GM18520 (cell line): ENCODE results near the gene SUPT3H.

Experiments
- ATAC-seq: cut with Tn5 transposase; IDR thresholded peaks from one replicate; pipeline ENCODE4 v1.9.1; 2021; ENCODE audit not compliant: unreplicated experiment

SUPT3H gene

GRCh38 chr6:44967481-44967880 is 410.3 kb downstream of the SUPT3H start:
- no peak for ATAC-seq

GRCh38 chr6:44966449-44967092 is 411.2 kb downstream of the SUPT3H start:
- no peak for ATAC-seq

DNA sequence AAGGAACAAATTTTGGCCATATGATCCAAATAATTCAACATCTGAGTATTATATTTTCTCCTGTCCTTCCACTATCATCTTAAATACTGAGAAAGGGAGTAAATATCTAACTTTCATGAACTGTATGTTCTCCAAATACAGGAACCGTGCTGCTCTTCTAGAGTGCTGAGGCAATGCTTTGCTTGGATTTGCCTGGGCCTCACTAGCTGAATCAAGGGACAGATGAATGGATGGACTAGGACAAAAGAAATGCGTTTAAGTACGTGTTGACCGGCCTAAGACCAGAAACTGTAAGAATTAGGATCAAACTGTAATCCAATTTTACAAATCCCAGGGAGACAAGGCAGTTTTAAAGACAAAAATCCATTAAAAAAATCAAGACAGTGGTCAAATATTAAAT is 412.0 kb downstream of the SUPT3H start:
- no peak for ATAC-seq

DNA sequence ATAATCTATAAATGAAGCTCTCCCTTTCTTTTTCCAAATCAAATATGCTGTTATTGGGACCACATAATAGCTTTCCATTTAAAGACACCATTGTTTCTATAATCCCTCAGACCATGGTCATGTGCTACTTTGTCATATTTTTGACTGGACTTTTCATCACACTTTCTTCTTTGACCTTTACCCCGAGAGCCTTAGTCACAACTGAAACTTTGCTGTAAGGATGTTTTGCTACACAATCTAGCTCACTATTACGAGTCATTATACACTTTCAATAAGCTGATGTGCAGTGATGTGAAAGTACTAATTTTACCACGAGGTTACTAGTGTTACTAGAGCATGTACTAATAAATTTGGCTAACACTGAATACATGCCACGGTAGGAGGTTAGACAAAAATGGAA is 416.8 kb downstream of the SUPT3H start:
- ATAC-seq: no peak

DNA sequence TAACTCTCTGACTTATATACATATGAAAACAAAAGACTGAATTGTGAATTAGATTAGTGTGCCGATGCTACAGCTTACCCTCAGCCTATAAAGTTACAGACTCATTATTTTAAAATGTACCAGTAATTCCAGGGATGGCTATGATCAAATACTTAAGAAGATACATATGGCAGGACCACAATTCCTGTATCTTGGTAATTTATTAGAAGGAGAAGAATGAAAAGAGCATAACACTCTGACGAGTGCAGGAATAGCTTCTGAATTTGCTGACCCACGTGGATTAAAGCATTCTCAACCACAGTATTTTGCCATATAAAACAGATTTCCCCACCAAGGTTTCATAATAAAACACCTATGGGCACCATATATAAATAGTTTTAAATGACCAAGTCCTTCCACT is 418.1 kb downstream of the SUPT3H start:
- ATAC-seq: no peak

GRCh38 chr6:44957156-44957555 is 420.6 kb downstream of the SUPT3H start:
- ATAC-seq: no peak

GRCh38 chr6:44956396-44956795 is 421.3 kb downstream of the SUPT3H start:
- no peak for ATAC-seq

- ATAC-seq: no peak
Observed at GRCh38 chr6:44955145-44955544, 422.6 kb downstream of the SUPT3H start.

- ATAC-seq: no peak
Observed at GRCh38 chr6:44954281-44954680, 423.5 kb downstream of the SUPT3H start.

DNA sequence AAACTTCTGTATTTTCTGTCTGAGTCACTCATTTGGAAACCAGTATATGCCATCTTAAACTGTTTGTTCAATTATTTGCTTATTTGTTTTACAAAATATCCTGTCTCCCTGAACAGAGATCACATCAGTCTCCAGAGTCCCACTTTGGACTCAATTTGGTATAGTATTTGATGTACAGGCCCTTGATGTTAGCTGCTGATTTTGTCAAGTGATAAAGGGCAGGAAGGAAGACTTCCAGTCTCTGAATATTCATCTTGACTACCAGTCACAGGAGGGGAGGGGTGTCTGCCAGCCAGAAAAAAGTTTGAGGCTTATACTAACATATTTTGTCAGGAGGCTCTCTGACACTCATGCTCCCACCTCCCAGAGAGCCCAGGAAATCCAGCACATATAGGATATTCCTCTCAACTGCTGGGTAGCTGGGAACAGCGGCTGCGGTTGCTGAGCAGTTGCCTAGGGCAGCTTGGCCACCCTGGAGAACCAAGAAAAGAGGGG is 426.4 kb downstream of the SUPT3H start:
- no peak for ATAC-seq

DNA sequence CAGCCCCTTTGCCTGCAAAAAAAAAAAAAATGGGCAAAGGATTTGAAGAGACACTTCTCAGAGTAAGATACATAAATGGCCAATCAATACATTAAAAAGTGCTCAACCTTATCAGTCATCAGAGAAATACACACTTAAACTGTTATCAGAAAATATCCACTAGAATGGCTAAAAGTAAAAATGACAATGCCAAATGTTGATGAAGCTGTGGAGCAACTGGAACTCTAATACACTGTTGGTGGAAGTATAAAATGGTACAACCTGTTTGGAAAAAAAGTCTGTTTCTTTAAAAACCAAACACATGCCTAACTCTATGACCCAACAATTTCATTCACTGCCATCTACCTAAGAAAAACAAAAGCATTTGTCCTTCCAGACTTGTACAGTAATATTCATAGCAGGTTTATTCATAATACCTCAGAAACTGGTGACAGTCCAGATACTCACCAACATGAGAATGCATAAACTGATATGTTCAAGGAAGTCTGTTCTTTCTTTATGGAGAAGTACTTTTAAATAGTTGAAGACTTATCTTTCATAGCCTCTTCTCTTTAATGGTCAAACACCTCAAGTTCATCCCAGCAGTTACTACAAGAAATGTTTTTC is 428.0 kb downstream of the SUPT3H start:
- ATAC-seq: no peak

DNA sequence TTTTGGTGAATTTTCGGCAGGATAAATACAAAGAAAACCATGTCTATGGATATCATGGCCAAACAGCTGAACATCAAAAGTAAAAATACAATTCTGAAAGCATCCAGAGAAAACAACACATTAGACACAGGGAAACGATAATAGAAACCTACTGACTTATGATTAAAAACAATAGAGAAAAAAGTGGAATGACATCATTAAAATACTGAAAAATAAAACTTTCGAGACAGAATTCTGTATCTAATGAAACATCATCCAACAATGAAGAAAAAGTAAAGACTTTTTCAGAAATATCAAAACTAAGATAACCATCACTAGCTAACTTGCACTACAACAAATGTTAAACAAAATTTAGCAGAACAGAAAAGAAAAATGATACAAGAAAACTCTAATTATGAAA is 434.2 kb downstream of the SUPT3H start:
- no peak for ATAC-seq

GRCh38 chr6:44942798-44943197 is 434.9 kb downstream of the SUPT3H start:
- ATAC-seq: no peak

DNA sequence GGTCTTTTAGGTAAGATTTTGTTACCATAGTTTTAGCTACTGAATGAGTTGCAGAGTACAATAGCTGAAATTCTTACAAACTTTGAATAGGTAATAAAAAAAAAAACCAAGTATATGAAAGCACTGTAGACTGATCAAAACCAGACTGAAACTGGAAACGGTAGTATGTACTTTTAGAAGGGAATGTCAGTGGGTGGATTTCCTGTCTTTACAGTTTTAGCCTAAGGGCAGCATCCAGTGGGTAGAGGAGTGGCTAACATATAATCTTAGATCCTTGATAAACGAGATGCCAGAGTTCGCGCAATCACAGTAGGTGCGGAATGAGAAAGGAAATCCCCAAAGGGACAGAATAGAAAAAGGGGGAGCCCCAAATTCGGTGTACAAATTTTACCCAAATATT is 435.5 kb downstream of the SUPT3H start:
- ATAC-seq: no peak

DNA sequence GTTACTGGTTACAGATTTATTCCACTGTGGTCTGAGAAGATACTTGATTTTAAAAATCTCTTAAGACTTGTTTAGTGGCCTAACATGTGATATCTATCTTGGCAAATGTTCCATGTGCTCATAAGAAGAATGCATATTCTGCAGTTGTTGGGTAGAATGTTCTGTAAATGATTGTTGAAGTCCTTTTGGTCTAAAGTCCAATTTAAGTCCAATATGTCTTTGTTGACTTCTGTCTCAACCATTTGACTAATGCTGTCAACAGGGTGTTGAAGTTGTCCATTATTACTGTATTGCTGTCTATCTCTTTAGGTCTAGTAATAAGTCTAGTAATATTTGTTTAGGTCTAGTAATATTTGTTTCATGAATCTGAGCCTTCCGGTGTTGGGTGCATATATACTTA is 437.4 kb downstream of the SUPT3H start:
- no peak for ATAC-seq

DNA sequence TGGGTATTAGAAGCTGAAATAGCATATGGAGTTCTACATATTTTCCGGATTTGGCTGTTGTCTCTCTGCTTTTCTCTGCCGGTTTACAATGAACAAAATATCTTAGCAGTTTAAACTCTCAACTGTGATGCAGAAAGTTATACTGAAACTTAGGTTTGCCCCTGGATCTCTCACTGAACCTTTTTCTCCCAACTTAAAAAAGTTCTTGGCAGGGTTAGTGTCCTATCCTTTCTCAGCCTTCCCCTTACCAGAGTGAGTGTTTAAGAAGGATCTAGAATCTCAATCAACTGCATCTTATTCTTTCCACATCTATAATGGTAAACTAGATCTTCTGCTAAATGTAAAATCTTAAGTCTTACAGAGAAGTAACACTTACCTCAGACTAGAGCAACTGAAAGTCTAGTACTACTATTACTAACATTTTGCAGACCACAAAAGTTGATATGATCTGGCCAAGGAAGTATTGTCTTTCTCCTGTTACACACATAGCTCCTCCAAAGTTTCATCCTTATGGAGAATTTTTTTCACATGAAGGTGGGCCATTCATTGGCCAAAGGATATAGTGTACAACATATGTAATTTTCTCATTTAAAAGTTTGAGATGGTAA is 441.9 kb downstream of the SUPT3H start:
- no peak for ATAC-seq

DNA sequence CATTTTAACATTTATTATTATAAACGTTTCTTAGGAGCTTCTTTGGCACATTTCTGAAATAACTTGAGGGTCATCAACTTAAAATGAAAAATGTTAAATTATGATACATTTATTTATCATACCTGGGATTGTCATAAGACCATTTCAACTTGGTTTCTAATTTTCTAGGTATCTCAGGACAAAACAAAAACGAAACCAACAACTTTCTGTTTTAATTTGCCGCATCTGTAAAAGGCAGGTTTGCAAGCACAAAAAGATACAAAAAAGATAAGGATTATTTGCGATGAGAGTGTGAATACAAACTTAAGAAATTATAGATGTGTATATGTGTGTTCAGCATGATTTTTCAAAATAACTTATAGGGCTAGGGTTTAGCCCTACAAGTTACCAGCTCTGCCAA is 444.6 kb downstream of the SUPT3H start:
- no peak for ATAC-seq

- ATAC-seq: no peak
Observed at GRCh38 chr6:44932651-44933091, 445.1 kb downstream of the SUPT3H start.

- no peak for ATAC-seq
Observed at GRCh38 chr6:44931385-44931784, 446.3 kb downstream of the SUPT3H start.

DNA sequence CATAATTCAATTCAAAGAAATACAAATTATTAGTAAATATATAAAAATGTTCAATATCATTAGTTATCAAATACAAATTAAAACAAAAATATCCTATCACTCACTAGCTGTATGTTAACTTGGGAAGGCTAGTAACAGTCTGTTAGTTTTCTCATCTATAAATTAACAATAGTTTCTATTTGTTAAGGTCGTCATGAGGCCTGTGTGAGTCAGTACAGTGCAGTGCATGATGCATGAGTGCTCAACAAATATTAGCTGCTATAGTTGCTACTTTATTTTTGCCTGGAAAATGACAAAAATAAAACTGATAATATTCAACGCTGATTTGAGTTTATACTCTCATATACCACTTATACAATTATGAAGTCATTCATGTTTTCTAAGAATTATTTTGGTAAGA is 451.2 kb downstream of the SUPT3H start:
- no peak for ATAC-seq

DNA sequence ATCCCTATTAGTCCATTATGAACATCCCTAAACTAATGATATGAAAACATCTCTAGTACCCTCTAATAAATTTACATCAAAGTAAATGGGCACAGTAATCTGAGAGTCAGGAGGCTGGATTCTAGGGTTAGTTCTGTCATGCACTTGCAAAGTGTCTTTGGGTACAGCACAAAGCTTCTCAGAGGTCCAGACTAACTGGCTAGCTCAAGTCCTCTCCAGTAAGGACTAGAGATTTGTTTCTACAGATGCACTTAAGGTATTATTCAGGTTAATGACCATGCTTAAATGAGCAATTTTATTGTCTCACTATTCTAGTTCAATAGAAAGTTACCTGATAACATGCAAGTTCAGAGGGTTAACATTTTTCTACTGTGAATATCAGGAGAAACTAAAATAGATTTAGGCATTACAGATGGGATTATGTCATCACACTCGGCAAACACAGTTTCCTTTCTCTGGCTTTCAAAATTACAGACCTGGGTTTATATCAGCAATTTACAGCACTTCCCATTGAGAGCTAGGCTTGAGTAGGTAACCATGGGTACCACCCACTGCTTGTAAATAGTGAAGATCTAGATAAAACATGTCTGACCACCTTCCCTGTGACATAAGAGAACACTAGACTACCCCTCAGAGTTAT is 452.5 kb downstream of the SUPT3H start:
- ATAC-seq: no peak

DNA sequence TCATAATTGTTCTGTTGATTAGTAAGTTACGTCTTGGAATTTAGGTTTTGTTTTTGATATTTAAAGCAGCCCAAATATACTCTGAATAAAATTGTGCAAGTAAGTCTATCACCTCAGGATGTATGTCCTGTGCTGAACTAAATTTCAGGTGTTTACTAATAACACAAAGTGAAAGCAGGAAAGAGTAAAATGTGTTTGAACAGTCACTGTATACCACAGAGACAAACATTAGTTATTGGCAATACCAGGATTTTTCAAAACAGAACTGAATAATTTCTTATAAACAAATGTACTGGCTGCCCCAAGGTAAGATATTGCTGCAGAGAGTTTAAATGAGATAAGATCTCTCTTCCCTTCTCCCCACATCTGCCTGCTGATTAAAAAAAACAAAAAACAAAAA is 454.3 kb downstream of the SUPT3H start:
- ATAC-seq: no peak
